Fibroblast of villous mesenchyme (primary cell): ENCODE results near the gene E2F2. TPM values are rescaled to one million over a fixed set of nuclear protein-coding genes. Genes with fewer than 3 reads are reported as not detected.

Experiments
- DNase-seq: peaks from one replicate; pipeline ENCODE4 v3.0.0-alpha.2; 2010; ENCODE audit warnings: low read depth
- H3K4me3 ChIP-seq: 2 replicates; pipeline ENCODE4 v1.5.1; 2011; ENCODE audit warnings: low read depth, mild to moderate bottlenecking, low read length
- total RNA-seq: library from RNA; depleted of rRNA; stranded (reverse); fragments of >200 nt; gene quantifications from 2 replicates; pipeline ENCODE4 v1.2.3, GENCODE V29; 2012
- TF ChIP-seq, protein P1 (sequence below): IDR thresholded peaks from 2 replicates; pipeline ENCODE4 v1.5.1; 2012; ENCODE audit warnings: low read depth, mild to moderate bottlenecking, low read length; ENCODE audit not compliant: insufficient read depth

The E2F2 gene, protein sequence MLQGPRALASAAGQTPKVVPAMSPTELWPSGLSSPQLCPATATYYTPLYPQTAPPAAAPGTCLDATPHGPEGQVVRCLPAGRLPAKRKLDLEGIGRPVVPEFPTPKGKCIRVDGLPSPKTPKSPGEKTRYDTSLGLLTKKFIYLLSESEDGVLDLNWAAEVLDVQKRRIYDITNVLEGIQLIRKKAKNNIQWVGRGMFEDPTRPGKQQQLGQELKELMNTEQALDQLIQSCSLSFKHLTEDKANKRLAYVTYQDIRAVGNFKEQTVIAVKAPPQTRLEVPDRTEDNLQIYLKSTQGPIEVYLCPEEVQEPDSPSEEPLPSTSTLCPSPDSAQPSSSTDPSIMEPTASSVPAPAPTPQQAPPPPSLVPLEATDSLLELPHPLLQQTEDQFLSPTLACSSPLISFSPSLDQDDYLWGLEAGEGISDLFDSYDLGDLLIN
- 2.2 and 2.9 TPM in 2 replicates for total RNA-seq

DNA sequence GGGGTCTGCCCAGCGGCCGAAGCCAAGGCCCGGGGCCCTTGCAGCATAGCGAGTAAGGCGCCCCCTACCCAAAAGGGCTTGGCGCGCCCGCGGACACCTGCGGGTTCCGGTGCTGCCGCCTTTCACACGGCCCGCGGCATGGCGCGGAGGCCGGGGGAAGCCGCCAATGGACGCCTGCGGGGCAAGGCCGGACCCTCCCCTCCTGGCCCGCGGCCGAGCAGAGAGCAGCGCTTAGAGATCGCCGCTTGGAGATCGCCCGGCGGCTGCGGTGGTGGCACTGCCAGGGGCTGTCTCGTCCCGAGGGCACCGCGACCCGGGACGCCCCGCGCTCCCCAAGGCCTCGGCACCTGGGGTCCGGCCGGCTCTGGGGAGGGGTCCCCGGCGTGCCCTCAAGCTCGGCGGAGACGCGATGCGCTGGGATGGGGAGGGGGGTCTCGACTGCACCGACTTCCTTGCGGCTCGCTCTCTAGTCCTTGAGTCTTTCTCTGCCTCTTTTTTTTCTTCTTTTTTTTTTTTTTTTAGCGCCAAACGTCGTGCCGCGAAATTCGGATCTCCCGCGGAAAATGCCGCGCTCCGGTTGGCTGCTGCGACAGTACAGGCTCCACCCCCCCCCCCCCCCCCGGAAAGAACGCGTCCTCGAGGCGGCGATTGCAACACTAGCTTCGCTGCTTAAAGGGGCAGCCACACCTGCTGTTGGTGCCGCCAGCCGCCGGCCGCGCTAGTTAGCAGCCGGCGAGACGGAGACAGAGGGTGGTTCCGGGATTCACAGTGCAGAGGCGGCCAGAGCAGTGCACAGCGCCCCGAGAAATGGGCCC lies at the start of gene E2F2:
Gene E2F2, minus strand, starts transcription at position 487 of the 815 bp plus-strand sequence. Its CDS starts 440 bp downstream, at position 47.
- H3K4me3 ChIP-seq, result peak within 1 kb of the TSS; percentile 65
- DNase-seq, result peak; percentile 91
- TF ChIP-seq, protein P1, sequence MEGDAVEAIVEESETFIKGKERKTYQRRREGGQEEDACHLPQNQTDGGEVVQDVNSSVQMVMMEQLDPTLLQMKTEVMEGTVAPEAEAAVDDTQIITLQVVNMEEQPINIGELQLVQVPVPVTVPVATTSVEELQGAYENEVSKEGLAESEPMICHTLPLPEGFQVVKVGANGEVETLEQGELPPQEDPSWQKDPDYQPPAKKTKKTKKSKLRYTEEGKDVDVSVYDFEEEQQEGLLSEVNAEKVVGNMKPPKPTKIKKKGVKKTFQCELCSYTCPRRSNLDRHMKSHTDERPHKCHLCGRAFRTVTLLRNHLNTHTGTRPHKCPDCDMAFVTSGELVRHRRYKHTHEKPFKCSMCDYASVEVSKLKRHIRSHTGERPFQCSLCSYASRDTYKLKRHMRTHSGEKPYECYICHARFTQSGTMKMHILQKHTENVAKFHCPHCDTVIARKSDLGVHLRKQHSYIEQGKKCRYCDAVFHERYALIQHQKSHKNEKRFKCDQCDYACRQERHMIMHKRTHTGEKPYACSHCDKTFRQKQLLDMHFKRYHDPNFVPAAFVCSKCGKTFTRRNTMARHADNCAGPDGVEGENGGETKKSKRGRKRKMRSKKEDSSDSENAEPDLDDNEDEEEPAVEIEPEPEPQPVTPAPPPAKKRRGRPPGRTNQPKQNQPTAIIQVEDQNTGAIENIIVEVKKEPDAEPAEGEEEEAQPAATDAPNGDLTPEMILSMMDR, result peak; percentile 16

DNA sequence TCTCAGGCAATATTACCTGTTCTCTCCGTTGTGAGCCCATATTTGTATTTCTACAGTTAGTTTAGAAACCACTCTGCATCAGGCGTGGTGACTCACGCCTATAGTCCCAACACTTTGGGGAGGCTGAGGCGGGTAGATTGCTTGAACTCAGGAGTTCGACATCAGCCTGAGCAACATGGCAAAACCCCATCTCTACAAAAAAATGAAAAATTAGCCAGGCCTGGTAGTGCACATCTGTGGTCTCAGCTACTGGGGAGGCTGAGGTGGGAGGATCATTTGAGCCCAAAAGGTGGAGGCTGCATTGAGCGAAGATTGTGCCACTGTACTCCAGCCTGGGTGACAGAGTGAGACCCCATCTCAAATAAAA lies 47.9 kb upstream of the E2F2 start:
- H3K4me3 ChIP-seq, result no peak overlapping the region
- no peak for DNase-seq
- TF ChIP-seq, protein P1, result no peak

DNA sequence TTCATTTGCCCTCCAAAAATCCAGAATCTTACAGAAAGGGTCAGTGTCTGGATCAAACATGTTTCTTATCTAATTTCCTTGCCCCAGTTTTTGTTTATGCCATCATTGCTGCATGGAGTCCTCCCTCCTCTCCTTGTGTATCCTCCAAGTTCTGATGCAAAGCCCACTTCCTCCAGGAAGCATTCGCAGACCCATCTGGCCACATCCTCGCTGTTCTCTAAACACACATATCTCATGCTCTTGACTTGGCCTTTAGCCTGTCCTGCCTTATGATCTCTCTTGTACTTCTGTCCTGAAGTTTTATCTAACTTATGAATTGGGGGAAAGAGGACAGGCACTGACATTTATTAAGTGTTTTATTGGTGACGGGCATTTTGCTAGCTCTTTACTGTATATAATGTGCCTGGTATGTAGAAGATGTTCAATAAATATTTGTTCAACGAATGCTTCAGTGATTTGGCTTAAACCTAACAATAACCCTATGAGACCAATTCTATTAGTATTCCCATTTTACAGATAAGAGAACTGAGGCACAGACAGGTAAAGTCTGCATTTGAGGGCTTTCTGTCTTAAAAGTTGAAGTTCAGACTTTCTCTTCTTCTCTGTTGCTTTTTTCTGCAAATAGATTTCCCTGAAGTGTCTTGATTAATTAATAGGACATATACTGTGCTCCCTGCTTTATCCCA lies 47.4 kb upstream of the E2F2 start:
- DNase-seq, result peak; percentile 94
- H3K4me3 ChIP-seq, result no peak overlapping the region
- TF ChIP-seq, protein P1, result no peak

DNA sequence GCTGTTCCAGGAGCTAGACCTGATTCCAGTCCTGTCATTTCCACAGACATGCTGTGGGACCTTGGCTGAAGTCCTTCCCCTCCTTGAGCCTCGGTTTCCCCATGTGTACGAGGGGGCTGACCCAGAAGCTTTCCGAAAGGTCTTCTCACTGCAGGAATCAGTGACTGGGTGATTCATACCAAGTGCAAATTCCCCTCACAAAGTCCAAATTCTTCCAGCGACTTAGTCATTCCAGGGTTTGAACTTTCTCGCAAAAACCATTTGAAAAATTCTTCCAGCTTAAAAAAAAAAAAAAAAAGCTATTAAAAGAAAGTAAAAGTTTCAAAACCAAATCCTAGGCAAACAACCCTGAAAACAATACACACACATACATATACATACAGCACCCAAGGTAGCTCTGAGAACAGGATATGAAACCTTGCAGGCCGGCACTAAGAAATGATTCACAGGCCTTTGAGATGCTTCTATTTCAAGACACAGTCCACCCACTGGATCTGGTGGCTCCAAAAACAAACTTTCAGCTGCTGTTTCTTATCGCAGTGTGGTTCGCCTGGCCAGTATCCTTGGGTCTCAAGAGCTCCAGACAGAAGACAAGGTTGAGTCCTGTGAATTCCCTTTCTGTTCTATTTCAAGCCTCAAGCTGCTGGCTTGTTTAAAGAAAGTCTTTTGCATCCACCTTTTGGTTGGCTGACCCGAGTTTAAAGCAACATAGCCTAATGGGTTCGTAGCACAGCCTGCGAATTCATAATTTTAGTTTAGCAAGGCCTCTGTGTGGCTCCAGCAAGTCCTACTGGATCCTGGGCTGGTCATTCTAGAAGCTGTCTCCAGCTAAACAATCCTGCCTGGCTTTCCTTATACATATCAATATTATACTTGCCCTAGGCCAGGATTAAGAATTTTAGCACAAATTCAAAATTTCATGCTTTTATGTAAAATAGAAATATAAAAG lies 46.3 kb upstream of the E2F2 start:
- TF ChIP-seq, protein P1, result no peak
- DNase-seq, result peak; percentile 96
- H3K4me3 ChIP-seq, result peak overlapping the region; percentile 13

DNA sequence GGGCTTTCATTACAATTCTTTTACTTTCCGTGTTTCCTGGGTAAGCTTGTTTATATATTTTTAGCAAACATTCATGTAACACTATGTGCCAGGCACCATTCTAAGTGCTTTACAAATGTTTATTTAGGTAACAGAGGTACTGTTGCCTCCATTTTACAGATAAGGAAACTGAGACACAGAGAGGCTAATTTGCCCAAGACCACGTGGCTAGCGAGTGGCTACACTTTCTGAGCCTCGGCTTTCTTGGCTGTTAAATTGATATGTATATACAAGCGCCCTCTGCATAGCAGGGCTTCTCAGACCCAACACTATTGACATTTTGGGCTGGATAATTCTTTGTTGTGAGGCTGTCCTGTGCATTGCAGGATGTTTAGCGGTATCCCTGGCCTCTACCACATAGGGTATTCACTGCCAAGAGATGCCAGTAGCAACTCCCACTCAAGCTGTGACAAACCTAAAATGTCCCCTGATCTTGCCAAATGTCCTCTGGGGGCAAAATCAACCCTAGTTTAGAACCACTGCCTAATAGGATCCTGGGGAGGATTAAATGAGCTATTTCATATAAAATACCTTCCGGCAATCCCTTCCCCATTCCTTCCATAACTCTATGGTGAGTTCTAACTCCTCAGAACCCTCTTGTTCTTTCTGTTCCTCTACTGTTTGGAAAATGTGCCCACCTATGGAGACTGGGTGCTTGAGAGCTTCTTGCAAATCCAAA lies 45.5 kb upstream of the E2F2 start:
- peak overlapping the region; percentile 13 for H3K4me3 ChIP-seq
- TF ChIP-seq, protein P1, result no peak
- DNase-seq, result no peak
